KG1 (cell line): ENCODE measurements around the gene NAA11.

ENCODE experiments used
- DNase-seq: peaks from one replicate; lab custom pipeline; 2025; lab: John Stamatoyannopoulos, UW

NAA11 gene

GRCh38 chr4:79325864-79326328 is at the start of gene NAA11:
TSS of gene NAA11 (minus strand) at chr4:79326061. CDS start at chr4:79325877, 184 bp downstream.
- DNase-seq = no peak

- DNase-seq = no peak
Measured at GRCh38 chr4:79370026-79370425, 44.2 kb upstream of the NAA11 start.

GRCh38 chr4:79367096-79367495 is 41.2 kb upstream of the NAA11 start:
- no peak for DNase-seq

- no peak for DNase-seq
Measured at GRCh38 chr4:79366422-79366821, 40.6 kb upstream of the NAA11 start.

GRCh38 chr4:79364061-79364460 is 38.2 kb upstream of the NAA11 start:
- no peak for DNase-seq

- no peak for DNase-seq
Measured at GRCh38 chr4:79362626-79363025, 36.8 kb upstream of the NAA11 start.

- no peak for DNase-seq
Measured at GRCh38 chr4:79360006-79360405, 34.1 kb upstream of the NAA11 start.

GRCh38 chr4:79358438-79358837 is 32.6 kb upstream of the NAA11 start:
- DNase-seq = no peak

GRCh38 chr4:79357365-79357764 is 31.5 kb upstream of the NAA11 start:
- no peak for DNase-seq

GRCh38 chr4:79353075-79353474 is 27.2 kb upstream of the NAA11 start:
- no peak for DNase-seq

GRCh38 chr4:79348405-79348804 is 22.5 kb upstream of the NAA11 start:
- DNase-seq = no peak

- no peak for DNase-seq
Measured at GRCh38 chr4:79341893-79342653, 16.2 kb upstream of the NAA11 start.

GRCh38 chr4:79340568-79340967 is 14.7 kb upstream of the NAA11 start:
- DNase-seq = no peak

- no peak for DNase-seq
Measured at GRCh38 chr4:79338148-79338547, 12.3 kb upstream of the NAA11 start.

GRCh38 chr4:79334783-79335182 is 8.9 kb upstream of the NAA11 start:
- DNase-seq = no peak

- DNase-seq = no peak
Measured at GRCh38 chr4:79334341-79334740, 8.5 kb upstream of the NAA11 start.

GRCh38 chr4:79331126-79331876 is 5.4 kb upstream of the NAA11 start:
- DNase-seq = no peak

- no peak for DNase-seq
Measured at GRCh38 chr4:79330720-79331119, 4.9 kb upstream of the NAA11 start.

- DNase-seq = no peak
Measured at GRCh38 chr4:79325436-79325835, 425 bp downstream of the NAA11 start.

- no peak for DNase-seq
Measured at GRCh38 chr4:79319975-79320374, 5.9 kb downstream of the NAA11 start.

- no peak for DNase-seq
Measured at GRCh38 chr4:79317711-79318110, 8.2 kb downstream of the NAA11 start.

GRCh38 chr4:79315891-79316290 is 10.0 kb downstream of the NAA11 start:
- DNase-seq = no peak

- DNase-seq = no peak
Measured at GRCh38 chr4:79311279-79311678, 14.6 kb downstream of the NAA11 start.
